Osteoblast (primary cell): Measurements from ENCODE around the gene WNK2. TPM values are rescaled to one million over a fixed set of nuclear protein-coding genes. Genes with fewer than 3 reads are reported as not detected.

Experiments used
- DNase-seq: peaks from one replicate; pipeline ENCODE4 v3.0.0; 2011; ENCODE audit warnings: low spot score, mixed read lengths; ENCODE audit not compliant: insufficient read length; ENCODE audit errors: missing footprints
- H2AFZ ChIP-seq: 2 replicates; pipeline ENCODE4 v1.6.0; 2011; ENCODE audit warnings: mild to moderate bottlenecking, low read length
- H3K27ac ChIP-seq: 2 replicates; pipeline ENCODE4 v1.5.1; 2011; ENCODE audit warnings: mild to moderate bottlenecking, low read depth, low read length, moderate library complexity
- H3K27me3 ChIP-seq: 2 replicates; pipeline ENCODE4 v1.6.0; 2012; ENCODE audit warnings: mild to moderate bottlenecking, control low read depth, inconsistent platforms, low read length, moderate library complexity; ENCODE audit not compliant: insufficient read depth
- H3K36me3 ChIP-seq: 2 replicates; pipeline ENCODE4 v1.5.1; 2011; ENCODE audit warnings: mild to moderate bottlenecking, low read length, control low read depth, moderate library complexity; ENCODE audit not compliant: insufficient read depth
- H3K4me1 ChIP-seq: 2 replicates; pipeline ENCODE4 v1.5.1; 2011; ENCODE audit warnings: mild to moderate bottlenecking, low read length, control low read depth, moderate library complexity; ENCODE audit not compliant: insufficient read depth
- H3K4me2 ChIP-seq: 2 replicates; pipeline ENCODE4 v1.6.0; 2011; ENCODE audit warnings: mild to moderate bottlenecking, low read length; ENCODE audit not compliant: insufficient read depth
- H3K4me3 ChIP-seq: fragments of 200-600 bp; sonication (generic); 3 replicates; pipeline ENCODE4 v1.5.1; 2012; ENCODE audit warnings: mild to moderate bottlenecking, low read length, inconsistent platforms; ENCODE audit not compliant: insufficient read depth
- H3K79me2 ChIP-seq: 2 replicates; pipeline ENCODE4 v1.6.0; 2012; ENCODE audit warnings: mild to moderate bottlenecking, low read length, control low read depth, inconsistent platforms; ENCODE audit not compliant: insufficient read depth
- H3K9me3 ChIP-seq: 2 replicates; pipeline ENCODE4 v1.5.1; 2011; ENCODE audit warnings: low read depth, low read length, control low read depth
- H4K20me1 ChIP-seq: 2 replicates; pipeline ENCODE4 v1.6.0; 2012; ENCODE audit warnings: mild to moderate bottlenecking, low read length, control low read depth; ENCODE audit not compliant: insufficient read depth
- CTCF ChIP-seq: IDR thresholded peaks from 2 replicates; pipeline ENCODE4 v1.5.1; 2011; ENCODE audit warnings: mild to moderate bottlenecking, low read depth, low read length, moderate library complexity; ENCODE audit errors: extremely low read depth
- total RNA-seq: library from RNA; depleted of rRNA; stranded (reverse); fragments of >200 nt; gene quantifications from 2 replicates; pipeline ENCODE4 v1.2.3, GENCODE V29; 2012

The WNK2 gene
- total RNA-seq, 1 donor: not detected

DNA sequence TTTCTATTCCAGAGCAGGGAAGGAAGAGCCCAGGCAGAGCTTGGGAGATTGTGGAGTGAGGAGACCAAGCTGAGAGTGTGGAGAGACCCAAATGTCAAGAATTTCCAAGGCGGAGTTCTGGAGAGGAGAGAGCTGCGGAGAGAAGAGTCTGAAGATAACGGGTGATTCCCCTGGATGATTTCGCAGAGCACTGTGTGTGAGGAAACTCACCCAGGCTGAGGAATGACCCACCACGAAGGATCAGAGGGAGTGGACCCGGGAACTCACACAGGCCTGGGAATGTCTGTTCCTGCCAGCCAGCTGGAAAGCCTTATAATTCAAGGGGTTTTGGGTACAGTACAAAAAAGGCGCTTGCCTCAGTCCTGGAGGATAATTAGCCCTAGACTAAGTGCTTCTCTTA lies 94.2 kb downstream of the WNK2 start:
- Histone ChIP-seq H4K20me1 (no peaks in the 10 kb centered on the region), H3K4me1 (no peaks in the 10 kb centered on the region), H3K27ac (no peak overlapping the region), H3K4me2 (no peak overlapping the region), H3K27me3 (peaks cover 4% of the 10 kb centered on the region), H3K9me3 (no peaks in the 10 kb centered on the region), H3K4me3 (no peak overlapping the region), H2AFZ (no peak overlapping the region), H3K79me2 (no peaks in the 10 kb centered on the region), H3K36me3 (no peaks in the 10 kb centered on the region)
- DNase-seq: no peak
- no peak for TF ChIP-seq CTCF

DNA sequence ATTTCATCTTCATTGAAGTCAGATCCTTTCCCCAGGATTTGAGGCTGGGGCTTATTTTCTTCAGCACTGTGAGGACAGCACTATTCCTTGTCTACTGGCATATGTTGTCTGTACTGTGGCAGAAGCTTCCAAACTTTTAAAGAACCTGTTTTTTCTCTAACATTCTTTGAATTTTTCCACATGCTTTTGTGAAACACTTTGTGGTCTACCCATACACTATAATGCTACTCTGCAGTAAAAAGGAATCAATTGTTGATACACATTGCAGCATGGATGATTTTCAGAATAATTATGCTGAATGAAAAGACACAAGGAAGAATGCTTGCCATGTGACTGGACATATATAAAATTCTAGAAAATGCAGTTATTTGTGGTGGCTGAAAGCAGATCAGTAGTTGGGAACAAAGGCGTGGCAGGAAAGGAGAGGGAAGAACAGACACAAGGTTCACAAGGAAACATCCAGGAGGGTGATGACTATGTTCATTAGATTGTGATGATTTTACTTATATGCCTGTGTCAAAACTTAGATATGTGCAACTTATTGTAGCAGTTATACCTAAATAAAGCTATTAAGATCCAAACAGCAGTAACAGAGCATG lies 96.8 kb downstream of the WNK2 start:
- Histone ChIP-seq H4K20me1 (no peaks in the 10 kb centered on the region), H3K27me3 (peaks cover 6% of the 10 kb centered on the region)
- no peak for DNase-seq

GRCh38 chr9:93286252-93287188 lies 102.6 kb downstream of the WNK2 start:
- no peak overlapping the region for H3K4me2 ChIP-seq
- no peak overlapping the region for H3K27ac ChIP-seq
- peaks cover 2% of the 10 kb centered on the region for H3K27me3 ChIP-seq
- no peaks in the 10 kb centered on the region for H3K9me3 ChIP-seq
- peak; percentile 60 for DNase-seq
- H4K20me1 ChIP-seq: no peaks in the 10 kb centered on the region
- H3K36me3 ChIP-seq: no peaks in the 10 kb centered on the region
- H2AFZ ChIP-seq: no peak overlapping the region
- TF ChIP-seq CTCF: no peak
- no peak overlapping the region for H3K4me3 ChIP-seq
- no peaks in the 10 kb centered on the region for H3K4me1 ChIP-seq
- no peaks in the 10 kb centered on the region for H3K79me2 ChIP-seq

More for the DNA sequence above, 96.8 kb downstream of the WNK2 start:
- Histone ChIP-seq H3K4me1 (no peaks in the 10 kb centered on the region), H3K4me2 (no peak overlapping the region), H3K79me2 (no peaks in the 10 kb centered on the region), H3K36me3 (no peaks in the 10 kb centered on the region), H2AFZ (no peak overlapping the region), H3K27ac (no peak overlapping the region), H3K4me3 (no peak overlapping the region), H3K9me3 (no peaks in the 10 kb centered on the region)
- no peak for TF ChIP-seq CTCF

DNA sequence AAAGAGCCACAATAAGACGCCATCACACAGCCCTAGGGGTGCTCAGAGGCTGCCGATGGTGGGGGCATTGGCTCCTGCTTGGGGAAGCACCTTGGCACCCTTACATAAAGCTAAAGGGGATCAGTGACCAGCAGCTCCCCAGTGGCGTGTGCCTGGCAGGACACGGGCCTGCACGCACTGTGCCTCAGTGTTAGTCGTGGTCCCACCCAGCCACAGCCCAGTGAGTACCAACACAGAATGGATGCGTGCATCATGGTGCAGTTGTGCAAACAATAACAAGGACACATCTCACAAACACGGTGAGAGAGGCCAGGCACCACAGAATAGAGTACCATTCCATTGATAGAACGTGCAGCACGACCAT lies 103.2 kb downstream of the WNK2 start:
- H3K9me3 ChIP-seq: no peaks in the 10 kb centered on the region
- H2AFZ ChIP-seq: no peak overlapping the region
- no peak for TF ChIP-seq CTCF
- peaks cover 2% of the 10 kb centered on the region for H3K27me3 ChIP-seq
- H3K4me1 ChIP-seq: no peaks in the 10 kb centered on the region
- H4K20me1 ChIP-seq: no peaks in the 10 kb centered on the region
- H3K79me2 ChIP-seq: no peaks in the 10 kb centered on the region
- H3K27ac ChIP-seq: no peak overlapping the region
- H3K4me3 ChIP-seq: no peak overlapping the region
- H3K36me3 ChIP-seq: no peaks in the 10 kb centered on the region
- H3K4me2 ChIP-seq: no peak overlapping the region
- peak; percentile 69 for DNase-seq
